Astrocyte of the spinal cord (primary cell): ENCODE data around the gene FCHSD2.

Experiments used
- DNase-seq: peaks from one replicate; pipeline ENCODE4 v3.0.0; 2011; ENCODE audit warnings: low read depth, low spot score
- H3K4me3 ChIP-seq: 2 replicates; pipeline ENCODE4 v1.5.1; 2011; ENCODE audit warnings: low read depth, mild to moderate bottlenecking, low read length, moderate library complexity
- in situ Hi-C: cut with HindIII; loops from 2 replicates; pipeline ENCODE4 v1.10.0; 2017; ENCODE audit warnings: low sequenced_read_pairs
- TF ChIP-seq, protein P1 (sequence below): IDR thresholded peaks from 2 replicates; pipeline ENCODE4 v1.5.1; 2012; ENCODE audit warnings: low read depth, mild to moderate bottlenecking, low read length, inconsistent platforms

The FCHSD2 gene

DNA sequence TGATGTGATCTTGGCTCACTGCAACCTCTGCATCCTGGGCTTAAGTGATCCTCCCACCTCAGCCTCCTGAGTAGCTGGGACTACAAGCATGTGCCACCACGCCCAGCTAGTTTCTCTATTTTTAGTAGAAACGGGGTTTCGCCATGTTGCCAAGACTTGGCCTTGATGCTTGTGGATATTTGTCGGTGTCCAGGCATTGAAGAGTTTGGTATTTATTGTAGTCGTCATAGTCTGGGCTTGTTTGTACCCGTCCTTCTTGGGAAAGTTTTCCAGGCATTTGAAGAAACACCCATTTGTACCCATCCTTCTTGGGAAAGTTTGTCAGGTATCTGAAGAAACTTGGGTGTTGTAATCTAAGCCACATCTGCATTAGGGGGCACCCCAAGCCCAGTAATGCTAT lies 28.7 kb downstream of the FCHSD2 start:
- in situ Hi-C loops, result no loop called here
- no peak for DNase-seq
- no peak overlapping the region for H3K4me3 ChIP-seq
- TF ChIP-seq, protein P1, sequence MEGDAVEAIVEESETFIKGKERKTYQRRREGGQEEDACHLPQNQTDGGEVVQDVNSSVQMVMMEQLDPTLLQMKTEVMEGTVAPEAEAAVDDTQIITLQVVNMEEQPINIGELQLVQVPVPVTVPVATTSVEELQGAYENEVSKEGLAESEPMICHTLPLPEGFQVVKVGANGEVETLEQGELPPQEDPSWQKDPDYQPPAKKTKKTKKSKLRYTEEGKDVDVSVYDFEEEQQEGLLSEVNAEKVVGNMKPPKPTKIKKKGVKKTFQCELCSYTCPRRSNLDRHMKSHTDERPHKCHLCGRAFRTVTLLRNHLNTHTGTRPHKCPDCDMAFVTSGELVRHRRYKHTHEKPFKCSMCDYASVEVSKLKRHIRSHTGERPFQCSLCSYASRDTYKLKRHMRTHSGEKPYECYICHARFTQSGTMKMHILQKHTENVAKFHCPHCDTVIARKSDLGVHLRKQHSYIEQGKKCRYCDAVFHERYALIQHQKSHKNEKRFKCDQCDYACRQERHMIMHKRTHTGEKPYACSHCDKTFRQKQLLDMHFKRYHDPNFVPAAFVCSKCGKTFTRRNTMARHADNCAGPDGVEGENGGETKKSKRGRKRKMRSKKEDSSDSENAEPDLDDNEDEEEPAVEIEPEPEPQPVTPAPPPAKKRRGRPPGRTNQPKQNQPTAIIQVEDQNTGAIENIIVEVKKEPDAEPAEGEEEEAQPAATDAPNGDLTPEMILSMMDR, result no peak

DNA sequence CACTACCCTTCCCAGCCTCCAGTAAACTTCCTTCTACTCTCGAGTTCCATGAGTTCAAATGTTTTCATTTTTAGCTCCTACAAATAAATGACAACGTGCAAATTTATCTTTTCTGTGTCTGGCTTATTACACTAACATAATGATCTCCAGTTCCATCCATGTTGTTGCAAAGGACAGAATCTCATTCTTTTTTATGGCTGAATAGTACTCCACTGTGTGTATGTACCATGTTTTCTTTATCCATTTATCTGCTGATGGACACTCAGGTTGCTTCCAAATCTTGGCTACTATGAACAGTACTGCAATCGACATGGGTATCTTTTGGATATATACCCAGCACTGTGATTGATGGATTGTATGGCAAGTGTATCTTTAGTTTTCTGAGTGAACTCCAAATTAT lies 34.5 kb downstream of the FCHSD2 start:
- TF ChIP-seq, protein P1, result no peak
- no peak for DNase-seq
- in situ Hi-C loops, result no loop called here
- no peak overlapping the region for H3K4me3 ChIP-seq

DNA sequence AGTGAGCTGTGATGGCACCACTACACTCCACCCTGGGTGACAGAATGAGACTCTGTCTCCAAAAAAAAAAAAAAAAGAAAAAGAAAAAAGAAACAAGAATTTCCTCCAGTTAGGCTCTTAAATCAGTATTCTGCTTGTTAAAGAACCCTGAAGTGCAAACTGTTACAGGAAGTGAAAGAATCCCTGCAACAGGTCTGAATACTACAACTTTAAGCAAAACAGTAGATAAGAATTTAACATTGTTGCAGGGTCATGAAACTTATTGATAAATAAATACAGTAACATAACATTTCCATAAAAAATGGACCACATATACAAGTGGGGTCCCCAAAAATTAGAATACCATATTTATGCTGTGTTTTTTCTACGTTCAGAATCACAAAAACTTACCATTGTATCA lies 35.8 kb downstream of the FCHSD2 start:
- TF ChIP-seq, protein P1, result no peak
- in situ Hi-C loops, result no loop called here
- no peak for DNase-seq
- H3K4me3 ChIP-seq, result no peak overlapping the region

DNA sequence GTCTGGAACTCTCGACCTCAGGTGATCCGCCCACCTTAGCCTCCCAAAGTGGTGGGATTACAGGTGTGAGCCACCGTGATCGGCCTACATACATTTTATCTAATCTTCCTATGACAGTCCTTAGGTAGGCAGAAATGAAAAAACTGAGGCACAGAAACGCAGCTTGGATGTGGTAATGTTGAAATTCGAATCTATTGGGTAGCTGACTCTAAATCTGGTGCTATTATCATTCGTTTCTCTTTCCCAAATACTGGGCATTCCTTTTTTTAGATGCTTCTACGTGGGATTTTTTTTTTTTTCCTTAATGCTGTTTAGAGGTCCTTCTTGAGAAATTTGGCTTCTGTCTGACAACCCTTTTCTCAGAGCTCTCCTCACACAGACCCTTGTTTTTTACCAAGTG lies 41.5 kb downstream of the FCHSD2 start:
- DNase-seq, result no peak
- in situ Hi-C loops, result no loop called here
- H3K4me3 ChIP-seq, result no peak overlapping the region
- TF ChIP-seq, protein P1, result no peak

DNA sequence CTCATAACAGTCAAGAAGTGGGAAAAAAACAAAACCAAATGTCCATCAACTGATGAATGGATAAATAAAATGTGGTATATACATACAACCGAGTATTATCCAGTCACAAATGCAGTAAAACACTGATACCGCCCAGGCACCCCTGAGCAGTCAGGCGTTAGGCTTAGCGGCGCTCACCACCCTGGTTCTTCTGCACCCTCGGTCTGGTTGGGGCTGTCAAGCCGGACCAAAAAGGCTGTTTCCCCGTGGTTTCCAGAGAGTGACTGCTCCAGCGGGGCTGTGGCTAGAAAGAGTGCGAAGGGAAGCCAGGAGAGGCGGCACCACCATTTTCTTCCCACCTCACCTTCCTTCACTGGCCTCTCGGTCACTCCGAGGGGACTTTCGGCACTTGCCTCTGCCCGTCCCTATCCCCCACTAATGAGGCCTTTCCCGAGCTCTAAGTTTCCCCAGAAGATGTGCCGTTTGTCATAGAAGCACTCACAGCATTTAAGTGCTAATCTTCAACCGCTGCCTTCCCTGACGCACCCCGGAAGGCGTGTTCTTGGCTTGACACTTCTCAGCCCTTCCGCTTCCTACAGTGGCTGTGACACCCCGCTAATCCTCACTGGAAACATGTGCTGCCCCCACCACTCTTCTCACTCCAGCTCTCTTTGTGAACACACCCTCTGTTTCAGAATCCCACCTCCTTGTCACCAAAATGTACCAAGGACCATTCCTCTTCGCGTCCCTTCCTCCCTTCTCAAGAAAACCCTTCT lies 42.4 kb downstream of the FCHSD2 start:
- H3K4me3 ChIP-seq, result no peak overlapping the region
- DNase-seq, result no peak
- TF ChIP-seq, protein P1, result no peak
- in situ Hi-C loops, result no loop called here

DNA sequence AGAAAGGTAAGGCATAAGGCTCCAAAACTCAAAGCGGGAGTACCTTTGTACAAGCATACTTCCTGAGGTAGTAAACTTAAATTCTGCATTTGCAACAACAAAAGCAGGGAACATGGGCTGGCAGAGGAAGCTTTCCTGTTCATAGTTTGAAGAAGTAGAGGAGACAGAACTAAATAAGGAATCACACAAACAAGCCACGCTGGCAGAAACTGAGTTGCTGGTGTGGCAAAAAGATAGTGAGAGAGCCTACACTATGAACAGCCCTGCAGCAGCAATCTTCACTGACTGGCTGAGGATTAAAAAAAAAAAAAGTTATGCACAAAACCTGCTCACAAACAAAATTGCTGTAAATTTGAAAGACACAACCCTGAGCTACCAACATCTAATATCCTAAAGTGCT lies 46.5 kb downstream of the FCHSD2 start:
- TF ChIP-seq, protein P1, result no peak
- no peak for DNase-seq
- in situ Hi-C loops, result no loop called here
- no peak overlapping the region for H3K4me3 ChIP-seq
